ENCODE results near the gene SRC. TPM values are rescaled to one million over a fixed set of nuclear protein-coding genes. Genes with fewer than 3 reads are reported as not detected.

The SRC gene
- total RNA-seq, 3 donors from 2014 or later, result 2.8 to 4.7 (median 3.8) TPM

- no peaks in the 10 kb centered on the region for H3K9me3 Mint-ChIP-seq
- no peak overlapping the region for H3K4me3 Mint-ChIP-seq
- H3K27me3 Mint-ChIP-seq (ENCODE audit: low read depth), result peaks cover 11% of the 10 kb centered on the region
- ATAC-seq, result no peak
- H3K4me1 Mint-ChIP-seq (ENCODE audit: low read depth), result peaks cover under 1% of the 10 kb centered on the region
- no peak for DNase-seq
- no peaks in the 10 kb centered on the region for H3K36me3 Mint-ChIP-seq (ENCODE audit: insufficient read depth)
Observed at GRCh38 chr20:37414224-37415035, 68.5 kb downstream of the SRC start.

GRCh38 chr20:37415118-37416085, 69.5 kb downstream of the SRC start:
- Mint-ChIP-seq H3K36me3 (ENCODE audit: insufficient read depth) (no peaks in the 10 kb centered on the region), H3K4me3 (no peak overlapping the region), H3K9me3 (no peaks in the 10 kb centered on the region), H3K4me1 (ENCODE audit: low read depth) (no peaks in the 10 kb centered on the region), H3K27me3 (ENCODE audit: low read depth) (peaks cover 2% of the 10 kb centered on the region)
- ATAC-seq (no peak), DNase-seq (no peak)

GRCh38 chr20:37416100-37416847, 70.3 kb downstream of the SRC start:
- peaks cover 10% of the 10 kb centered on the region for H3K27me3 Mint-ChIP-seq (ENCODE audit: low read depth)
- H3K4me1 Mint-ChIP-seq (ENCODE audit: low read depth), result no peaks in the 10 kb centered on the region
- no peaks in the 10 kb centered on the region for H3K9me3 Mint-ChIP-seq
- H3K36me3 Mint-ChIP-seq (ENCODE audit: insufficient read depth), result peaks cover 2% of the 10 kb centered on the region
- no peak for DNase-seq
- no peak overlapping the region for H3K4me3 Mint-ChIP-seq
- no peak for ATAC-seq

- no peak overlapping the region for H3K4me3 Mint-ChIP-seq
- no peak for DNase-seq
- peaks cover 2% of the 10 kb centered on the region for H3K36me3 Mint-ChIP-seq (ENCODE audit: insufficient read depth)
- no peak for ATAC-seq
- no peaks in the 10 kb centered on the region for H3K4me1 Mint-ChIP-seq (ENCODE audit: low read depth)
- H3K27me3 Mint-ChIP-seq (ENCODE audit: low read depth), result peaks cover 12% of the 10 kb centered on the region
- H3K9me3 Mint-ChIP-seq, result no peaks in the 10 kb centered on the region
Observed at GRCh38 chr20:37416848-37417616, 71.1 kb downstream of the SRC start.

GRCh38 chr20:37417617-37418467, 71.9 kb downstream of the SRC start:
- H3K27me3 Mint-ChIP-seq (ENCODE audit: low read depth), result peaks cover 16% of the 10 kb centered on the region
- no peak for DNase-seq
- H3K36me3 Mint-ChIP-seq (ENCODE audit: insufficient read depth), result peaks cover 2% of the 10 kb centered on the region
- no peak overlapping the region for H3K4me3 Mint-ChIP-seq
- no peak for ATAC-seq
- no peaks in the 10 kb centered on the region for H3K4me1 Mint-ChIP-seq (ENCODE audit: low read depth)
- H3K9me3 Mint-ChIP-seq, result no peaks in the 10 kb centered on the region

GRCh38 chr20:37418591-37419109, 72.7 kb downstream of the SRC start:
- no peak for DNase-seq
- Mint-ChIP-seq H3K27me3 (ENCODE audit: low read depth) (peaks cover 20% of the 10 kb centered on the region), H3K4me3 (no peak overlapping the region), H3K36me3 (ENCODE audit: insufficient read depth) (peaks cover 2% of the 10 kb centered on the region), H3K9me3 (no peaks in the 10 kb centered on the region), H3K4me1 (ENCODE audit: low read depth) (no peaks in the 10 kb centered on the region)
- ATAC-seq, result no peak

- no peaks in the 10 kb centered on the region for H3K4me1 Mint-ChIP-seq (ENCODE audit: low read depth)
- H3K4me3 Mint-ChIP-seq, result no peak overlapping the region
- DNase-seq (no peak), ATAC-seq (no peak)
- peaks cover 2% of the 10 kb centered on the region for H3K36me3 Mint-ChIP-seq (ENCODE audit: insufficient read depth)
- H3K9me3 Mint-ChIP-seq, result no peaks in the 10 kb centered on the region
- peaks cover 25% of the 10 kb centered on the region for H3K27me3 Mint-ChIP-seq (ENCODE audit: low read depth)
Observed at GRCh38 chr20:37419307-37419706, 73.4 kb downstream of the SRC start.

GRCh38 chr20:37419774-37420542, 74.0 kb downstream of the SRC start:
- Mint-ChIP-seq H3K27me3 (ENCODE audit: low read depth) (peaks cover 30% of the 10 kb centered on the region), H3K9me3 (no peaks in the 10 kb centered on the region), H3K4me3 (no peak overlapping the region), H3K36me3 (ENCODE audit: insufficient read depth) (peaks cover 2% of the 10 kb centered on the region), H3K4me1 (ENCODE audit: low read depth) (no peaks in the 10 kb centered on the region)
- no peak for DNase-seq
- ATAC-seq, result no peak

GRCh38 chr20:37420610-37421009, 74.7 kb downstream of the SRC start:
- DNase-seq (no peak), ATAC-seq (no peak)
- Mint-ChIP-seq H3K4me1 (ENCODE audit: low read depth) (no peaks in the 10 kb centered on the region), H3K27me3 (ENCODE audit: low read depth) (peaks cover 34% of the 10 kb centered on the region), H3K36me3 (ENCODE audit: insufficient read depth) (peaks cover 2% of the 10 kb centered on the region), H3K4me3 (no peak overlapping the region), H3K9me3 (no peaks in the 10 kb centered on the region)

- no peak for ATAC-seq
- Mint-ChIP-seq H3K4me3 (no peak overlapping the region), H3K36me3 (ENCODE audit: insufficient read depth) (peaks cover 2% of the 10 kb centered on the region), H3K27me3 (ENCODE audit: low read depth) (peaks cover 34% of the 10 kb centered on the region), H3K4me1 (ENCODE audit: low read depth) (no peaks in the 10 kb centered on the region), H3K9me3 (no peaks in the 10 kb centered on the region)
- DNase-seq, result no peak
Observed at GRCh38 chr20:37421060-37421905, 75.3 kb downstream of the SRC start.

GRCh38 chr20:37421988-37422387, 76.0 kb downstream of the SRC start:
- no peaks in the 10 kb centered on the region for H3K9me3 Mint-ChIP-seq
- ATAC-seq (no peak), DNase-seq (no peak)
- no peak overlapping the region for H3K4me3 Mint-ChIP-seq
- peaks cover 34% of the 10 kb centered on the region for H3K27me3 Mint-ChIP-seq (ENCODE audit: low read depth)
- no peaks in the 10 kb centered on the region for H3K4me1 Mint-ChIP-seq (ENCODE audit: low read depth)
- H3K36me3 Mint-ChIP-seq (ENCODE audit: insufficient read depth), result peaks cover 2% of the 10 kb centered on the region
